Endothelial cell of umbilical vein (primary cell): ENCODE data around the gene CLP1.

ENCODE experiments used
- CTCF ChIP-seq, 2 donors: IDR thresholded peaks; 1 replicate in 1 of 2; 2 replicates in 1 of 2; pipeline ENCODE4 v1.5.1; 2011; ENCODE audit warnings: low read length in 2 of 2, mild to moderate bottlenecking in 2 of 2, moderate library complexity in 2 of 2, control low read depth in 1 of 2, inconsistent platforms in 1 of 2, low read depth in 1 of 2; ENCODE audit not compliant: insufficient read depth in 1 of 2; ENCODE audit errors: extremely low read depth in 1 of 2
- JUN ChIP-seq: IDR thresholded peaks from 2 replicates; pipeline ENCODE4 v1.6.1; 2011; ENCODE audit warnings: borderline replicate concordance, low read depth; ENCODE audit not compliant: insufficient read length, insufficient read depth

- TF ChIP-seq CTCF (IDR thresholded peaks at IDR 0.05; ENCODE audit: extremely low read depth in 1 of 2, insufficient read depth in 1 of 2, low read depth in 1 of 2, low read length in 2 of 2) (no peak), JUN (no peak)
Measured at GRCh38 chr11:57704932-57705331, 47.4 kb downstream of the CLP1 start.
